ENCODE measurements around the gene ROBO1.

DNA sequence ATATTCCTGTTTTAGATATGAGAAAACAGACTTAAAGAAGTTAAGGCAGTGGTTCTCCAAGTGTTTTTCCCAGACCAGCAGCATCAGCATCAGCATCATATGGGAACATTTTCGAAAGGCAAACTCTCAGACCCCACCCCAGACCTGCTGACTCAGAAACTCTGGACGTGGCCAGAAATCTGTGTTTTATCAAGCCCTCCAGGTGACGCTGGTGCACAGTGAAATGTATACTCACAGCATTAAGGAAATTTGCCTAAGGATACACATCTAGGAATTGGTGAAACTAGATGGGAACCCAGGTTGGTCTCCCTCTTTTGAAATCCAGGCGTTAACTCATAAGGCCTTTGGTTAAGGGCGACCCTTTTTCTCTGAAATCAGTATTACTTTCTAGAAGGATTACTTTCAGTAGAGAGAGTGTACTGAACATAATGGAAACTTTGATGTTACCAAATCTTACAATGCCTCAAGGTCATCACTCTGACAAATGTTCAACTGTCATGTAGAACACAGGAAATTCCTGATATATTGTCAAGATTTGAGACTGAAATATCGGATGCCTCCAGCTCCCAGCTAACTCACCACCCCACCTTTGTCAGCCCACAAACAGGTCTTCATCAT lies 910.2 kb downstream of the ROBO1 start:
- TF ChIP-seq HNF4G (IDR thresholded peaks at IDR 0.05) (no peak), CTCF (IDR thresholded peaks at IDR 0.05; ENCODE audit: low read depth, low read length, missing input control) (no peak), TAF1 (conservative IDR thresholded peaks at IDR 0.05) (no peak), JUND (IDR thresholded peaks at IDR 0.05) (no peak), EGR1 (IDR thresholded peaks at IDR 0.05; ENCODE audit: low read depth in 2 of 2) (no peak), YY1 (IDR thresholded peaks at IDR 0.05) (no peak), ZBTB33 (IDR thresholded peaks at IDR 0.05) (no peak), MAX (IDR thresholded peaks at IDR 0.05) (no peak), ATF3 (IDR thresholded peaks at IDR 0.05) (no peak), GABPA (IDR thresholded peaks at IDR 0.05 in 1 of 2, conservative IDR thresholded peaks at IDR 0.05 in 1 of 2) (no peak), FOXA1 (IDR thresholded peaks at IDR 0.05) (no peak), SP1 (IDR thresholded peaks at IDR 0.05) (no peak), RXRA (IDR thresholded peaks at IDR 0.05) (no peak)
- TF ChIP-seq, protein P1, sequence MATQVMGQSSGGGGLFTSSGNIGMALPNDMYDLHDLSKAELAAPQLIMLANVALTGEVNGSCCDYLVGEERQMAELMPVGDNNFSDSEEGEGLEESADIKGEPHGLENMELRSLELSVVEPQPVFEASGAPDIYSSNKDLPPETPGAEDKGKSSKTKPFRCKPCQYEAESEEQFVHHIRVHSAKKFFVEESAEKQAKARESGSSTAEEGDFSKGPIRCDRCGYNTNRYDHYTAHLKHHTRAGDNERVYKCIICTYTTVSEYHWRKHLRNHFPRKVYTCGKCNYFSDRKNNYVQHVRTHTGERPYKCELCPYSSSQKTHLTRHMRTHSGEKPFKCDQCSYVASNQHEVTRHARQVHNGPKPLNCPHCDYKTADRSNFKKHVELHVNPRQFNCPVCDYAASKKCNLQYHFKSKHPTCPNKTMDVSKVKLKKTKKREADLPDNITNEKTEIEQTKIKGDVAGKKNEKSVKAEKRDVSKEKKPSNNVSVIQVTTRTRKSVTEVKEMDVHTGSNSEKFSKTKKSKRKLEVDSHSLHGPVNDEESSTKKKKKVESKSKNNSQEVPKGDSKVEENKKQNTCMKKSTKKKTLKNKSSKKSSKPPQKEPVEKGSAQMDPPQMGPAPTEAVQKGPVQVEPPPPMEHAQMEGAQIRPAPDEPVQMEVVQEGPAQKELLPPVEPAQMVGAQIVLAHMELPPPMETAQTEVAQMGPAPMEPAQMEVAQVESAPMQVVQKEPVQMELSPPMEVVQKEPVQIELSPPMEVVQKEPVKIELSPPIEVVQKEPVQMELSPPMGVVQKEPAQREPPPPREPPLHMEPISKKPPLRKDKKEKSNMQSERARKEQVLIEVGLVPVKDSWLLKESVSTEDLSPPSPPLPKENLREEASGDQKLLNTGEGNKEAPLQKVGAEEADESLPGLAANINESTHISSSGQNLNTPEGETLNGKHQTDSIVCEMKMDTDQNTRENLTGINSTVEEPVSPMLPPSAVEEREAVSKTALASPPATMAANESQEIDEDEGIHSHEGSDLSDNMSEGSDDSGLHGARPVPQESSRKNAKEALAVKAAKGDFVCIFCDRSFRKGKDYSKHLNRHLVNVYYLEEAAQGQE (IDR thresholded peaks at IDR 0.05): no peak
